Kidney (tissue), 14 donors: ENCODE measurements around the gene PEX10. TPM values are rescaled to one million over a fixed set of nuclear protein-coding genes. Genes with fewer than 3 reads are reported as not detected.

Experiments
- DNase-seq, 5 donors: peaks; one replicate each; pipeline ENCODE4 v3.0.0-alpha.2; 2013 to 2020
- FAIRE-seq: peaks from 2 replicates; lab custom pipeline; 2012; peaks lifted over from hg19 to GRCh38; lab: Jason Lieb, UNC
- H3K27ac ChIP-seq, 2 donors: one replicate each; pipeline ENCODE4 v1.7.0; 2013; ENCODE audit warnings: low read depth in 2 of 2, low read length in 2 of 2, inconsistent platforms in 1 of 2
- H3K27me3 ChIP-seq: one replicate; pipeline ENCODE4 v1.7.1; 2013; ENCODE audit warnings: low read length, inconsistent platforms; ENCODE audit not compliant: control insufficient read depth, insufficient read depth
- H3K36me3 ChIP-seq, 3 donors: one replicate each; pipeline versions ENCODE4 v1.7.0 to v1.7.1; 2013; ENCODE audit warnings: low read length in 3 of 3, control low read depth in 1 of 3, inconsistent platforms in 1 of 3; ENCODE audit not compliant: insufficient read depth in 3 of 3, control insufficient read depth in 2 of 3
- H3K4me1 ChIP-seq, 3 donors: one replicate each; pipeline versions ENCODE4 v1.7.0 to v1.7.1; 2013; ENCODE audit warnings: low read length in 3 of 3, inconsistent platforms in 1 of 3, low read depth in 1 of 3; ENCODE audit not compliant: control insufficient read depth in 2 of 3, insufficient read depth in 2 of 3
- H3K4me3 ChIP-seq, 3 donors: one replicate each; pipeline versions ENCODE4 v1.7.0 to v1.8.1; 2013; ENCODE audit warnings: low read length in 3 of 3, control low read depth in 1 of 3, inconsistent platforms in 1 of 3
- H3K9ac ChIP-seq, 3 donors: one replicate each; pipeline versions ENCODE4 v1.7.0 to v1.7.1; 2013; ENCODE audit warnings: low read length in 3 of 3, control low read depth in 1 of 3, inconsistent platforms in 1 of 3
- H3K9me3 ChIP-seq, 3 donors: one replicate each; pipeline versions ENCODE4 v1.7.0 to v1.7.1; 2013; ENCODE audit warnings: low read length in 3 of 3, control low read depth in 1 of 3, inconsistent platforms in 1 of 3; ENCODE audit not compliant: control insufficient read depth in 2 of 3, insufficient read depth in 1 of 3
- intact Hi-C: fragments of 100-400 bp; cut with DNase I; formaldehyde crosslinking; loops from one replicate; pipeline ENCODE4 v1.11.1; 2022
- polyA plus RNA-seq: library from polyadenylated mRNA; stranded (reverse); fragments of 350-450 nt; fragmentation: Illumina TruSeq; extraction: RNeasy Lipid Tissue Mini Kit (QIAGEN cat#74804); gene quantifications from one replicate; pipeline ENCODE4 v1.2.3, GENCODE V29; 2014; ENCODE audit warnings: low read depth, low replicate concordance; ENCODE audit not compliant: insufficient read depth
- total RNA-seq: library from RNA; stranded (reverse); fragmentation: NEBNext Ultra II Directional; extraction: Animal tissue kit (Norgen Biotek cat#: 25700); gene quantifications from one replicate; pipeline ENCODE4 v1.2.1, GENCODE V29; 2021
- TF ChIP-seq, protein P1 (sequence below): IDR thresholded peaks from 3 replicates; pipeline ENCODE4 v1.5.1; 2012; ENCODE audit warnings: mild to moderate bottlenecking, moderate library complexity, borderline replicate concordance; ENCODE audit not compliant: insufficient read depth; ENCODE audit errors: extremely low read depth
- donor health status: control.
- donor health status: control.
- donor health status: control.
- donor health status: control.
- donor health status: control.
- donor health status: DM: yes; HTN: yes; CAD: no.
- donor health status: Normal renal cell carcinoma (clear cell type).

PEX10 gene
- total and polyA plus RNA-seq, 2 donors from 2014 or later, result 25.6 to 26.8 TPM

GRCh38 chr1:2419416-2419815 lies 7.1 kb upstream of the PEX10 start:
- H3K4me3 ChIP-seq, result no peak overlapping the region
- no peak for FAIRE-seq
- DNase-seq, result no peak
- intact Hi-C loops, result loop anchor here (5.0 to 10.0 kb wide), 2 partner anchors 125 to 368 kb away; no protein-coding TSS in a partner anchor
- peaks cover 0 to 5% (median 0%) of the 10 kb centered on the region in 3 donors for H3K9me3 ChIP-seq
- H3K9ac ChIP-seq, result no peak overlapping the region
- H3K27ac ChIP-seq, result no peak overlapping the region
- TF ChIP-seq, protein P1, sequence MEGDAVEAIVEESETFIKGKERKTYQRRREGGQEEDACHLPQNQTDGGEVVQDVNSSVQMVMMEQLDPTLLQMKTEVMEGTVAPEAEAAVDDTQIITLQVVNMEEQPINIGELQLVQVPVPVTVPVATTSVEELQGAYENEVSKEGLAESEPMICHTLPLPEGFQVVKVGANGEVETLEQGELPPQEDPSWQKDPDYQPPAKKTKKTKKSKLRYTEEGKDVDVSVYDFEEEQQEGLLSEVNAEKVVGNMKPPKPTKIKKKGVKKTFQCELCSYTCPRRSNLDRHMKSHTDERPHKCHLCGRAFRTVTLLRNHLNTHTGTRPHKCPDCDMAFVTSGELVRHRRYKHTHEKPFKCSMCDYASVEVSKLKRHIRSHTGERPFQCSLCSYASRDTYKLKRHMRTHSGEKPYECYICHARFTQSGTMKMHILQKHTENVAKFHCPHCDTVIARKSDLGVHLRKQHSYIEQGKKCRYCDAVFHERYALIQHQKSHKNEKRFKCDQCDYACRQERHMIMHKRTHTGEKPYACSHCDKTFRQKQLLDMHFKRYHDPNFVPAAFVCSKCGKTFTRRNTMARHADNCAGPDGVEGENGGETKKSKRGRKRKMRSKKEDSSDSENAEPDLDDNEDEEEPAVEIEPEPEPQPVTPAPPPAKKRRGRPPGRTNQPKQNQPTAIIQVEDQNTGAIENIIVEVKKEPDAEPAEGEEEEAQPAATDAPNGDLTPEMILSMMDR, result no peak
- H3K4me1 ChIP-seq, result no peaks in the 10 kb centered on the region
- H3K36me3 ChIP-seq, result no peaks in the 10 kb centered on the region
- no peaks in the 10 kb centered on the region for H3K27me3 ChIP-seq

DNA sequence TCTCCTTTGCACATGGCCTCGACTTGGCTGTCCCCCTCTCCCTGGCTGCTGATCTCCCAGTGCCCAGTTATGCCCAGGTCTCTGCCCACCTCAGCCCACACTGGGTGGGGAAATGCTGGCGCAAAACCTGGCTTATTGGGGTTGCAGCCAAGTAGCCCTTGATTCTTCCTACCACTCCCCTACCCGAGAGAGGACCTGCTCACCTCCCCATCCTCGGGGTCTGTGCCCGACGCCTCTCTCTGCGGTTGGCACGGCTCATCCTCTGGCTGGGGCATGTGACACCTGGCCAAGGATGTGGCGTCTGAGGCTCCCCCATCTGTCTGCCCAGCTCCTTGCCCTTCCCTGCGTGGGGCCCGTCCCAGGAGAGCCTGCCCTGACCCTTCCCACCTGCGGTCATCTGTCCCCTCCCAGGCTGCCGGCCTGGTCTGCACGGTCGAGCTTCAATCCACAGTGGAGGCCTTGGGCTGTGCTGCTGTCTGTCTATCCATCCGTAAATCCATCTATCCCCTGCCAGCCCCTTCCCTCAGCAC lies 6.5 kb upstream of the PEX10 start:
- TF ChIP-seq, protein P1, result no peak
- no peaks in the 10 kb centered on the region for H3K36me3 ChIP-seq
- H3K4me3 ChIP-seq, result no peak overlapping the region
- FAIRE-seq (no peak), DNase-seq (no peak)
- no peaks in the 10 kb centered on the region for H3K27me3 ChIP-seq
- H3K9me3 ChIP-seq, result peaks cover 0 to 5% (median 0%) of the 10 kb centered on the region in 3 donors
- H3K27ac ChIP-seq, result no peak overlapping the region
- intact Hi-C loops, result loop anchor here (5.0 to 10.0 kb wide), 2 partner anchors 126 to 368 kb away; no protein-coding TSS in a partner anchor
- peaks cover 0 to 5% (median 5%) of the 10 kb centered on the region in 3 donors for H3K4me1 ChIP-seq
- H3K9ac ChIP-seq, result no peak overlapping the region

GRCh38 chr1:2417833-2418225 lies 5.5 kb upstream of the PEX10 start:
- no peak overlapping the region for H3K4me3 ChIP-seq
- no peaks in the 10 kb centered on the region for H3K27me3 ChIP-seq
- no peak overlapping the region for H3K9ac ChIP-seq
- intact Hi-C loops, result loop anchor here (5.0 to 10.0 kb wide), 2 partner anchors 127 to 369 kb away; no protein-coding TSS in a partner anchor
- H3K9me3 ChIP-seq, result no peaks in the 10 kb centered on the region
- no peaks in the 10 kb centered on the region for H3K36me3 ChIP-seq
- peaks cover 0 to 14% (median 12%) of the 10 kb centered on the region in 3 donors for H3K4me1 ChIP-seq
- FAIRE-seq (no peak), DNase-seq (no peak)
- H3K27ac ChIP-seq, result no peak overlapping the region
- TF ChIP-seq, protein P1, result no peak
